Measurements from ENCODE around the gene ISG20. TPM values are rescaled to one million over a fixed set of nuclear protein-coding genes. Genes with fewer than 3 reads are reported as not detected.

Gene ISG20
- total RNA-seq, 1 experiment from 2014 or later, result 14.9 TPM

GRCh38 chr15:88695691-88696251 is 57.0 kb downstream of the ISG20 start:
- CTCF ChIA-PET, result no interaction called here
- no peak for DNase-seq (ENCODE audit: low read depth, low spot score)
- Histone ChIP-seq H3K27me3 (ENCODE audit: control insufficient read depth, insufficient read depth, low read length) (peaks cover 14% of the 10 kb centered on the region), H3K4me1 (ENCODE audit: control insufficient read depth, insufficient read depth, low read length) (no peaks in the 10 kb centered on the region), H3K4me3 (ENCODE audit: low read depth in 2 of 2, low read length in 2 of 2) (no peak overlapping the region), H3K27ac (ENCODE audit: low read length) (no peak overlapping the region), H3K36me3 (ENCODE audit: control insufficient read depth, insufficient read depth, low read length) (no peaks in the 10 kb centered on the region), H3K9me3 (ENCODE audit: control insufficient read depth, insufficient read depth, low read depth, low read length) (no peaks in the 10 kb centered on the region)
- intact Hi-C loops (cut with micrococcal nuclease; ENCODE audit: unreplicated experiment) (no loop called here), in situ Hi-C loops (cut with HindIII; ENCODE audit: low pct_unique_long_range_greater_than_20kb, low sequenced_read_pairs) (no loop called here)
- POLR2A ChIA-PET, result no interaction called here
- TF ChIP-seq REST (IDR thresholded peaks at IDR 0.05; ENCODE audit: insufficient read depth in 1 of 2, low read depth in 2 of 2, low read length in 1 of 2) (no peak), CTCF (IDR thresholded peaks at IDR 0.05) (no peak), POLR2AphosphoS5 (IDR thresholded peaks at IDR 0.05; ENCODE audit: low read depth, low read length) (no peak)
- no peak for ATAC-seq
- no TSS peak for BruUV-seq (replicated peaks)

GRCh38 chr15:88696254-88696653 is 57.4 kb downstream of the ISG20 start:
- Histone ChIP-seq H3K4me3 (ENCODE audit: low read depth in 2 of 2, low read length in 2 of 2) (no peak overlapping the region), H3K4me1 (ENCODE audit: control insufficient read depth, insufficient read depth, low read length) (no peaks in the 10 kb centered on the region), H3K27ac (ENCODE audit: low read length) (no peak overlapping the region), H3K36me3 (ENCODE audit: control insufficient read depth, insufficient read depth, low read length) (no peaks in the 10 kb centered on the region), H3K9me3 (ENCODE audit: control insufficient read depth, insufficient read depth, low read depth, low read length) (no peaks in the 10 kb centered on the region), H3K27me3 (ENCODE audit: control insufficient read depth, insufficient read depth, low read length) (peaks cover 14% of the 10 kb centered on the region)
- no peak for DNase-seq (ENCODE audit: low read depth, low spot score)
- POLR2A ChIA-PET, result no interaction called here
- no peak for ATAC-seq
- BruUV-seq (replicated peaks), result no TSS peak
- CTCF ChIA-PET, result no interaction called here
- in situ Hi-C loops (cut with HindIII; ENCODE audit: low pct_unique_long_range_greater_than_20kb, low sequenced_read_pairs) (no loop called here), intact Hi-C loops (cut with micrococcal nuclease; ENCODE audit: unreplicated experiment) (no loop called here)
- no peak for TF ChIP-seq REST (IDR thresholded peaks at IDR 0.05; ENCODE audit: insufficient read depth in 1 of 2, low read depth in 2 of 2, low read length in 1 of 2)
- no peak for TF ChIP-seq SIN3A (IDR thresholded peaks at IDR 0.05; ENCODE audit: borderline replicate concordance, insufficient read depth, low read depth, low read length)
- no peak for TF ChIP-seq TCF7L2 (IDR thresholded peaks at IDR 0.05; ENCODE audit: low read depth, low read length)
- no peak for TF ChIP-seq CTCF (IDR thresholded peaks at IDR 0.05)
- TF ChIP-seq POLR2AphosphoS5 (IDR thresholded peaks at IDR 0.05; ENCODE audit: low read depth, low read length), result no peak
